Superior temporal gyrus (tissue), 1 donor: ENCODE data around the gene YAF2.
"Not testable (repeated sequence)": the region's sequence is repeated elsewhere in the genome, so short reads cannot be mapped to it uniquely, and the experiment has no call there.

Source experiments
- DNase-seq: peaks from one replicate; pipeline ENCODE4 v3.0.0-alpha.2; 2016; ENCODE audit errors: extremely low spot score

Gene YAF2

GRCh38 chr12:42196723-42197603 is 41.1 kb downstream of the YAF2 start:
- DNase-seq: no peak

- no peak for DNase-seq
Measured at GRCh38 chr12:42192686-42193085, 45.4 kb downstream of the YAF2 start.

GRCh38 chr12:42192258-42192657 is 45.8 kb downstream of the YAF2 start:
- DNase-seq: no peak

- no peak for DNase-seq
Measured at GRCh38 chr12:42190376-42190775, 47.7 kb downstream of the YAF2 start.

DNA sequence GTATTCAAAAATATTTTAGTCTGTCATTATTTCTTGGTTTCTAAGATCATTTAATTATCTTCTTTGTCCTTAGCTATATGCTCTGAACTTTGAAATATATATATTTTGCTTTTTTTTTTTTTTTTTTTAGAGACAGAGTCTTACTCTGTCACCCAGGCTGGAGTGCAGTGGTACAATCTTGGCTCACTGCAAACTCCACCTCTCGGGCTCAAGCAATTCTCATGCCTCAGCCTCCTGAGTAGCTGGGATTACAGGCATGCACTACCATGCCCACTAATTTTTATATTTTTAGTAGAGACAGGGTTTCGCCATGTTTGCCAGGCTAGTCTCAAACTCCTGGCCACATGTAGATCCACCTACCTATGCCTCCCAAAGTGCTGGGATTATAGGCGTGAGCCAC is 49.8 kb downstream of the YAF2 start:
- DNase-seq: not testable (repeated sequence)

DNA sequence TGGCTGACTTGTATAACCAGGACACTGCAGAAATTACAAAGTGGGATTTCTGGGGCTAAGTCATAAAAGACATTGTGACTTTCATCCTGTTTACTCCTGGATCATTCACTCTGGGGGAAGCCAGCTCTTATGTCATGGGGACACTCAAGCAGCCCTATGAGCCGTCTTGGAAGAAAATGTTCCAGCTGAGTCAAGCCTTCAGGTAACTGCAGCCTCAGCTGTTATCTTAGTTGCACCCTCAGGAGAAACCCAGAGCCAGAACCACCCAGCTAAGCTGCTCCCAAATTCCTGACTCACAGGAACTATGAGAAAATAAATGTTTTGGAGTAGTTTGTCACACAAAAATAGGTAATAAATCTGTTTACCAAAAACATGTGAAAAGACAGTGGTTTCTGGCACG is 50.2 kb downstream of the YAF2 start:
- no peak for DNase-seq

DNA sequence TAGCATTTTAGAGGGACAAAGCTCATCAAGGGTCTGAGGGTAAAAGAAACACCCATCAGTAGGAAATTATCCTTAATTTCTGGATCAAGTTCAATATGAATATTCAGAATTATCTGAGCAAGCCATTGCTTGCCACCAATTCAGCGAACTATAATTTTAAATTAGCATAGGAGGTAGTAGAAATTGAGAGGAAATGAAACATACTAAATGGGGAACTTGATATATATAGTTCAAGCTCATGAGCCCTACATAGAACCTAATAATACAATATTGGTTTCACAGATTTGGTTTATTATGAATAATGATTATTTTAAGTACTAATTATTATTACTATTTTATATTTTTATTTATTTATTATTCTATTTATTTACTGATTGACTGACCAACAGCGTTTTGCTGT is 51.3 kb downstream of the YAF2 start:
- DNase-seq: no peak

DNA sequence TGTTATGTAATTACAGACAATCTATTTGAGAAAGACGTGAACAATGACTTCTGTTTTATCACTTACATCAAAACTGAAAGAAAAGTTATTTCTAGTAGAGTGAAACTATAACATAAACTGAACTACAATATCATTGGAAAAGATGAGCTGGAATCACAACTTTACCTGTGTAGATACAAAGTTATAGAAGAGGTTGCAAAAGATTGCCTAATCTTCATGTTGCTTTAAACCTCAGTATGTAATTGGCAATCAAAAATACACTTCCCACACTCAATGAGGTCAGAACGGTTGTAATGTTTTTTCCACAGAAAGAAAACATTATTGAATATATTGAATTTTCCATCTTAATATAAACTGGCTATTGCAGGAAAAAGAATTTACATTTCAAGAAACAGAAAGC is 55.7 kb downstream of the YAF2 start:
- no peak for DNase-seq

DNA sequence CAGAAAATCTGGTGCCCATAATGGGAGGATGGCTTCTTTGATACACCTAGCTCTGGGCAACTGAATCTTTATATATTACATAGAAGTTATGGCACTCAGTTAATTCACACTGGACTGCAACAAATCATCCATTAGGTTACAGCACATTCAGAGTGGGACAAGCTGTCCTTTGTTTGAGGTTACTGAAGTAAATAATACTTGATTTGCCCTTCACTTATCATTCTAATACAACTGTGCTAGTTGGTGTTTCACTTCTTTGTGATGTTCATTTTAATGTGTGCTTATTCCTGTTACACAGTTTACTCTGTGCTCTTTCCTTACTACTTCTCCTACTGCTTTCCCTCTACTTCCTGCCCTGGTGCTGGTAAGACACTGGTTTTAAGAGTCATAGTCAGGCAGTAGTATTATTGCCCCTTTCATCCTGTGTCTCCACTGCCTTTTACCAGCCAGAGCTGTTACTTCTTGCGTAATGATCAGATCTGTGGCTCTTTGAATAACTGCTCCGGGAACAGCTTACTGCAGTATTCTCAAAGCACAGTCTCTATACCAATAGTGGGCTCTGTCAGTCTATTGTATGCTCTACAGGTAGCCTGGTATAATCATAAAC is 57.0 kb downstream of the YAF2 start:
- no peak for DNase-seq

- no peak for DNase-seq
Measured at GRCh38 chr12:42178101-42178500, 59.9 kb downstream of the YAF2 start.

DNA sequence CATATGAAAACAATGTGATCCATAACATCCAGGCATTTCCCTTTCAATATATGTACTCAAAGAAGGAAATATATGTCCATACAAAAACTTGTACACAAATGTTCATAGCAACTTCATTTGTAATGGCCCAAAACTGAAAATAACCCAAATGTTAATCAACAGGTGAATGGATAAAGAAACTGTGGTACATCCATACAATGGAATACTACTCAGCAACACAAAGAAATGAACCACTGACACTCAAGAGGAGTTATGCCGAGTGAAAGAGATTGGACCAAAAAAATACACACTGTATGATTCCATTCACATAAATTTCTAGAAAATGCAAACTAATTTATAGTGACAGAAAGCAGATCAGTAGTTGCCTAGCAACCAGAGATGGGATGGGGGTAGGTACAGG is 63.1 kb downstream of the YAF2 start:
- no peak for DNase-seq

DNA sequence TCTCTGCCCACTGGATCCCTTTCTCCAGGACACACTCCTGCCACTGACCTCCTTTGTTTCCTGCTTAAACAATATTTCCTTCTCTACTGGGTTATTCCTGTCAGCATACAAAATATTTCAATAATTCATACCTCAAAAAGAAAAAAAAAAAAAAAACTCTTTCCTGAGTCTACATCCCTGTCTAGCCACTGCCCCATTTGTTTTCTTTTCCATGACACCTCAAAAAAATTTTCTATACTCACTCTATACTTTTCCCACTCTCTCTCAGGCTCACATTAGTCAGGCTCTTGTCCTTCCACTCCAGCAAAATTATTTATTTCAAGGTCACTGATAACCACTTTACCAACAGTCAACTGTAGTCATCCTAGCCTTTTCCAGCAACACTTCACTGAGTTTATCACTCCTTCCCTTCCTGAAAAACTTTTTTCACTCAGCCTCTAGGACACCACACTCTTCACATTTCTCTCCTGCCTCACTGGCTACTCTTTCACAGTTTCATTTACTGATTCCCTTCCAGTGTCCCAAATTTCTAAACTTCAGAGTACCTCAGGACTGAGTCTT is 64.0 kb downstream of the YAF2 start:
- no peak for DNase-seq

- DNase-seq: no peak
Measured at GRCh38 chr12:42172441-42173210, 65.4 kb downstream of the YAF2 start.

GRCh38 chr12:42167711-42168110 is 70.3 kb downstream of the YAF2 start:
- no peak for DNase-seq

DNA sequence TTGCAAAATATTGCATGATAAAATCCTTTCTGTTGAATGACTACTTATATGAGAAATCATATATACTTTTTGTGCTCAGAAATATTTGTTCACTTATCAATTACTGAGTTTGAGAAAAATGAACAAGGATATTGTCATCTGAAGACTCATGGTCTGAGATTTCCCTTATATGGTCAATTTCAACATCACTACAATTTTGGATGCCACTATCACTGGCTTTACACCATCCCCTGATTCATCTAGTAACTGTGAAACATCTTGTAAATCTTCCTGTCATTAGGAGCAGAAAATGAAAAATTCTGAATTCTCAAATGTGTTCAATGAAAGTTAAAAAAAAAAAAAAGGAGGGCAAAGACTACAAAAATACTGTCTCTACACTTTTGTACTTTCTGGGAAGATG is 71.5 kb downstream of the YAF2 start:
- DNase-seq: no peak

GRCh38 chr12:42163913-42164312 is 74.1 kb downstream of the YAF2 start:
- no peak for DNase-seq

DNA sequence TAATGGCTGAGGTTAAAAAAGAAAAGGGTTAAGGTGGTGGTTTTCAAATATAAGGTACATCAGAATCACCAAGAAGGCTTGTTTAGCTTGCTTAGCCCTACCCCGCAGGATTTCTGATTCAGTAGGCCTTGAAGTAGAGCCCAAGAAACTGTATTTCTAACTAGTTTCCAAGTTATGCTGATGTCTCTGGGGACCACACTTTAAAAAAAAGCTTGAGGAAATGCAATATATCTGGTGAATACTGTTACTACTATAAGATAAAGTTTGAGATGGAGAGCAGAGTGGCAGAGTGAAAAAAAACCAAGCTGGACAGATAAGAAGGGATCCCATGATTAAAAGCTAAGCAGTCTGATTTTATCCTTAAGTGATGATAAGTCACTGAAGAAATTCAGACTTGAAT is 75.1 kb downstream of the YAF2 start:
- DNase-seq: no peak

DNA sequence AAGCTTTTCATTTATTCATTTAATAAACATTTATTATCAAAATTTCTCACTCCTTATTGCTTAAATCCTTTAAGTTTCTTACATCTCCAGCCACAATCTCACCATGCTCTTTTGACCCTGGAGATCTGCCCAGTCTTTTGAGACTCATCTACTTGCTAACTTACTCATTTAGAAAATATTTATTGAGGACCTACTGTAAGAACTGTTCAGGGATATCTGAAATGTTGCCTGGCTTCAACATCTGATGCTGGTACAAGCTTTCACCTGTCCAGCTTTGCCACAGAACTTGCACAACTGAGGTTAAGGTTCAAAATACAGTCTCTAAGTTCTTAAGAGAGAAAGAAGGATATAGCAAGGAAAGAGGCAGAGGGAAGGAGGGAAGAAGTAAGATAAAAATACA is 75.9 kb downstream of the YAF2 start:
- DNase-seq: no peak

DNA sequence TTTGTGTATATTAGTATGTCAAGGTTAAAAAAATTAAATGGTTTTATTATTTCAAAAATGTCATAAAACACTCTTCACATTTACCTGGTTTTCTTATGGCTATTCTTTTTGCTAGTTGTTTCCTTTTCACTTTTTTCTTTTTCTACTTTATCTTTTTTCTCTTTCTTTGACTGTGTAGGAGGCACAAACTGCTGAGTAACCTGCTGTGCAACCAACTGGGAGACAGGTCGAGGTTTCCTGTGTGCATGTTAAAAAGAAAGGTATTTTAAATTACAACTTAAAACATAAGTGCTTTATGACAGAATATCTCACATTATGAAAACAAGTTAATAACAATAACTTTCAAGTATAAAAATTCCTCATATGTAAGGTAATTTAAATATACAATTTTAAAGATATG is 76.5 kb downstream of the YAF2 start:
- no peak for DNase-seq

DNA sequence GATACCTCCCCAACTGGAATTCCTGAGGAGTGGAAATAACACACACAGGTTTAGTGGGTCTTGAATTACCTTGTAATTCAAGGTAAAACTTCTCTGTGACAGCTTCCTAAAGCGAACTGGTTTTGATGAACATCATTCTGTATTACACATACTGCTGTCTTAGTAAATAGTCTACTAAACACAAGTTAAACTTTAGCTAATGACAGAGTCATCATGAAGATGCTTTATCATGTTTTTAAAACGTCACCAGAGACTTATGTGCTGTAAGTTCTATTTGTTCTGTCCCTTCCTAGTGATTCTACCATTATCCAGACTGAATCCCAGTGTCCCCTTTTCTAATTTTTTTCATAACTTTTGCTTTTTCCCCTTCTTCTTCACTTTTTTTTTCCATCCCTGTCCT is 81.8 kb downstream of the YAF2 start:
- DNase-seq: no peak

- DNase-seq: no peak
Measured at GRCh38 chr12:42145552-42146215, 92.4 kb downstream of the YAF2 start.

GRCh38 chr12:42145197-42145549 is 92.9 kb downstream of the YAF2 start:
- no peak for DNase-seq
